Right cardiac atrium (tissue), 5 donors: ENCODE data around the gene LUC7L. TPM values are rescaled to one million over a fixed set of nuclear protein-coding genes. Genes with fewer than 3 reads are reported as not detected.
A peak's percentile ranks its signal among the peaks of the same experiment; 100 is the strongest.
"Not testable (repeated sequence)": the region's sequence is repeated elsewhere in the genome, so short reads cannot be mapped to it uniquely, and the experiment has no call there.

Experiments used
- ATAC-seq, 2 donors: fragments of 200-7000 bp; cut with Tn5 transposase; one replicate each; pipeline versions ENCODE4 v1.8.0 to v1.9.1; 2020; ENCODE audit warnings: moderate library complexity in 2 of 2, mild to moderate bottlenecking in 1 of 2
- DNase-seq, 3 donors: peaks; one replicate each; pipeline ENCODE4 v3.0.0-alpha.2; 2020
- H3K27ac ChIP-seq: one replicate; pipeline ENCODE4 v1.5.1; 2013; ENCODE audit warnings: mild to moderate bottlenecking, low read length, control low read depth, moderate library complexity
- H3K27me3 ChIP-seq: one replicate; pipeline ENCODE4 v1.6.1; 2013; ENCODE audit not compliant: control insufficient read depth, insufficient read depth
- H3K4me1 ChIP-seq: one replicate; pipeline ENCODE4 v1.6.1; 2013; ENCODE audit warnings: low read length; ENCODE audit not compliant: control insufficient read depth, insufficient read depth
- H3K4me3 ChIP-seq: one replicate; pipeline ENCODE4 v1.5.1; 2013; ENCODE audit warnings: low read length, control low read depth
- H3K9me3 ChIP-seq: one replicate; pipeline ENCODE4 v1.6.1; 2013; ENCODE audit warnings: low read length; ENCODE audit not compliant: control insufficient read depth
- WGBS: extraction: QIAGEN DNeasy Blood & Tissue Kit; methylation state at CpG from one replicate; pipeline ENCODE4 v1.1.7; 2013; 5-methylcytosine and 5-hydroxymethylcytosine counted together
- intact Hi-C, 4 donors: fragments of 100-400 bp; cut with DNase I; formaldehyde crosslinking; loops; one replicate each; pipeline versions ENCODE4 v1.11.0 to v1.14.0; 2022 to 2023
- polyA plus RNA-seq: library from polyadenylated mRNA; stranded (reverse); fragments of 200-250 nt; gene quantifications from one replicate; pipeline ENCODE4 v1.2.3, GENCODE V29; 2013
- total RNA-seq, 4 donors: library from RNA; stranded (reverse); fragmentation: NEBNext Ultra II Directional; extraction: Animal tissue kit (Norgen Biotek cat#: 25700); gene quantifications; one replicate each; pipeline ENCODE4 v1.2.1, GENCODE V29; 2021
- donor health status: healthy with polysubstance abuse.
- donor health status: DM: no; HTN: yes; CAD: no.
- donor health status: DM: no; HTN: no; CAD: no.
- donor health status: DM: no; HTN: yes; CAD: no; lungs with severe emphysema.
- donor health status: DM: yes; HTN: yes; CAD: no.

Gene LUC7L
- total and polyA plus RNA-seq, 5 donors = 28.1 to 32.1 (median 30.9) TPM

GRCh38 chr16:245105-245504 is 15.9 kb upstream of the LUC7L start:
- Histone ChIP-seq H3K4me3 (no peak overlapping the region), H3K4me1 (peaks cover 6% of the 10 kb centered on the region), H3K9me3 (no peaks in the 10 kb centered on the region), H3K27ac (no peak overlapping the region), H3K27me3 (no peaks in the 10 kb centered on the region)
- intact Hi-C loops = no loop called here
- no peak for ATAC-seq
- DNase-seq = peak in 1 of 3 donors; percentile 18
- WGBS = 90% methylated on average over 9 of the region's 9 CpGs

GRCh38 chr16:243348-243747 is 14.1 kb upstream of the LUC7L start:
- no peak for ATAC-seq
- peaks cover 6% of the 10 kb centered on the region for H3K4me1 ChIP-seq
- intact Hi-C loops = no loop called here

GRCh38 chr16:242281-242680 is 13.0 kb upstream of the LUC7L start:
- WGBS = 85% methylated on average over 10 of the region's 10 CpGs
- Histone ChIP-seq H3K4me1 (peaks cover 6% of the 10 kb centered on the region), H3K4me3 (no peak overlapping the region), H3K27ac (peak overlapping the region; percentile 48), H3K9me3 (no peaks in the 10 kb centered on the region), H3K27me3 (no peaks in the 10 kb centered on the region)
- DNase-seq (peak in 1 of 3 donors; percentile 17), ATAC-seq (peak in 1 of 2 donors; percentile 3)
- intact Hi-C loops = no loop called here

More at GRCh38 chr16:243348-243747, 14.1 kb upstream of the LUC7L start:
- WGBS = 74% methylated on average over 4 of the region's 4 CpGs
- Histone ChIP-seq H3K27ac (peak overlapping the region; percentile 27), H3K9me3 (no peaks in the 10 kb centered on the region), H3K4me3 (no peak overlapping the region), H3K27me3 (no peaks in the 10 kb centered on the region)
- DNase-seq = no peak

GRCh38 chr16:240559-240958 is 11.3 kb upstream of the LUC7L start:
- peak in 1 of 3 donors; percentile 14 for DNase-seq
- intact Hi-C loops = no loop called here
- Histone ChIP-seq H3K9me3 (no peaks in the 10 kb centered on the region), H3K27me3 (no peaks in the 10 kb centered on the region), H3K27ac (peak overlapping the region; percentile 32), H3K4me3 (no peak overlapping the region), H3K4me1 (peaks cover 6% of the 10 kb centered on the region)
- no peak for ATAC-seq
- 93% methylated on average over 8 of the region's 8 CpGs for WGBS

- peak in 1 of 3 donors; percentile 4 for DNase-seq
- H3K27me3 ChIP-seq = no peaks in the 10 kb centered on the region
- WGBS = 63% methylated on average over 3 of the region's 3 CpGs
Measured at GRCh38 chr16:239948-240277, 10.7 kb upstream of the LUC7L start.

GRCh38 chr16:234468-235305 is 5.4 kb upstream of the LUC7L start, which contains the start of gene FAM234A:
Gene FAM234A (plus strand): TSS chr16:234821. CDS start chr16:254414, 19,593 bp downstream.
- intact Hi-C loops = loop anchor here in 2 of 4 donors (5.0 to 10.0 kb wide), 2 partner anchors 118 to 120 kb away; partner anchors contain the start of gene AXIN1 (in 2 of the 2)
- DNase-seq (peak; percentile 96 to 98 (median 97)), ATAC-seq (peak; percentile 95 to 96)
- WGBS = under 1% methylated on average over 85 of the region's 85 CpGs
- no peaks in the 10 kb centered on the region for H3K9me3 ChIP-seq
- H3K27me3 ChIP-seq = no peaks in the 10 kb centered on the region
- peak within 1 kb of the TSS; percentile 90 for H3K27ac ChIP-seq
- H3K4me1 ChIP-seq = no peaks in the 10 kb centered on the region
- H3K4me3 ChIP-seq = peak within 1 kb of the TSS; percentile 81

More at GRCh38 chr16:239948-240277, 10.7 kb upstream of the LUC7L start:
- ATAC-seq = no peak
- Histone ChIP-seq H3K4me1 (peaks cover 6% of the 10 kb centered on the region), H3K27ac (peak overlapping the region; percentile 74), H3K9me3 (no peaks in the 10 kb centered on the region), H3K4me3 (no peak overlapping the region)
- intact Hi-C loops = loop anchor here in 2 of 4 donors (5.0 to 10.0 kb wide), 2 partner anchors 112 to 115 kb away; partner anchors contain the start of gene AXIN1 (in 2 of the 2)

- peaks cover 2% of the 10 kb centered on the region for H3K4me1 ChIP-seq
Measured at GRCh38 chr16:230949-231348, 1.7 kb upstream of the LUC7L start.

GRCh38 chr16:230351-230750 is 1.1 kb upstream of the LUC7L start:
- not testable (repeated sequence) for H3K9me3 ChIP-seq, H3K4me1 ChIP-seq, DNase-seq, ATAC-seq, H3K27me3 ChIP-seq, H3K4me3 ChIP-seq, H3K27ac ChIP-seq
- 95% methylated on average over 18 of the region's 18 CpGs for WGBS
- intact Hi-C loops = loop anchor here in 1 of 4 donors (10.0 kb wide), 1 partner anchor 124 kb away; the partner anchor contains the start of gene AXIN1

More at GRCh38 chr16:230949-231348, 1.7 kb upstream of the LUC7L start:
- 75% methylated on average over 22 of the region's 22 CpGs for WGBS
- DNase-seq (no peak), ATAC-seq (no peak)
- intact Hi-C loops = loop anchor here in 1 of 4 donors (10.0 kb wide), 1 partner anchor 124 kb away; the partner anchor contains the start of gene AXIN1
- Histone ChIP-seq H3K27ac (no peak overlapping the region), H3K27me3 (no peaks in the 10 kb centered on the region), H3K4me3 (no peak overlapping the region), H3K9me3 (no peaks in the 10 kb centered on the region)

GRCh38 chr16:229731-230281 is 557 bp upstream of the LUC7L start:
- DNase-seq (no peak), ATAC-seq (no peak)
- intact Hi-C loops = loop anchor here in 1 of 4 donors (10.0 kb wide), 1 partner anchor 125 kb away; the partner anchor contains the start of gene AXIN1
- no peaks in the 10 kb centered on the region for H3K27me3 ChIP-seq
- peaks cover 2% of the 10 kb centered on the region for H3K4me1 ChIP-seq
- H3K4me3 ChIP-seq = peak overlapping the region; percentile 94
- no peaks in the 10 kb centered on the region for H3K9me3 ChIP-seq
- no peak overlapping the region for H3K27ac ChIP-seq
- WGBS = 82% methylated on average over 22 of the region's 22 CpGs

GRCh38 chr16:228151-228851 is 948 bp downstream of the LUC7L start:
- peak overlapping the region; percentile 97 for H3K27ac ChIP-seq
- H3K4me3 ChIP-seq = peak overlapping the region; percentile 94
- intact Hi-C loops = no loop called here
- H3K4me1 ChIP-seq = peaks cover 2% of the 10 kb centered on the region
- no peaks in the 10 kb centered on the region for H3K9me3 ChIP-seq
- 18% methylated on average over 9 of the region's 9 CpGs for WGBS
- ATAC-seq (peak; percentile 4 to 16), DNase-seq (no peak)
- H3K27me3 ChIP-seq = no peaks in the 10 kb centered on the region
